NCI-H446 treated with DMSO at 0.1 percent for 48 hours (cell line): ENCODE data around the gene EDARADD.

Experiments
- DNase-seq: peaks from one replicate; lab custom pipeline; 2025; lab: John Stamatoyannopoulos, UW

The EDARADD gene

DNA sequence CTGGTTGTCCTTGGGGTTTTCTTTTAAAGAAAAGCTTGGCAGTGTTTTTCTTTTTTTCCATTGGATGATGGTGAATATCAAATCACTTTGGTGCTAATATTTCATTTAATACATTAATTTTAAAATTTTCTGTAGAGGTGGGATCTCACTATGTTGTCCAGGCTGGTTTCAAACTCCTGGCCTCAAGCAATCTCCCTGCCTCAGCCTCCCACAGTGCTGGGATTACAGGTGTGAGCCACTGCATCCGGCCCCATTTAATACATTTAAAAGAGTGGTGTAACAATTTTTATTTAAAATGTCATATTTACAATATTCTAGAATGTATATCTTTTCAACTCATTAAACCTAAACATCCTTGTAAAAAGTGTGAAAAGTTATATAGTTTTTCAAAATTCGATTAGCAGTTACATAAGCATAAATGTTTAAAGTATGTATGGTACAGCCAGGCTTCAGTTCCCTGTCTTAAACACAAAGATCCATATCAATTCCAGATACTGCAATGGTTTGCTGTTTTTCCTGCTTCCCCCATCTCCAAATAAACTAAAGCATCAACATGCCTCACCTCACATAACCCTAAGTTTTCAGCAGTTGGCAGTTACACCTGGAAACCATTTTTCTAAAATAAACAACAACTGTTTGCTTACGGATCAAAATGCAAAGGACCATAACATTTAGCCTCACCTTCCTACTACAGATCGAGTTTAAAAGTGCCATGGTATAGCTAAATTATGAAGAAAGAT lies 120.8 kb downstream of the EDARADD start:
- DNase-seq = no peak

DNA sequence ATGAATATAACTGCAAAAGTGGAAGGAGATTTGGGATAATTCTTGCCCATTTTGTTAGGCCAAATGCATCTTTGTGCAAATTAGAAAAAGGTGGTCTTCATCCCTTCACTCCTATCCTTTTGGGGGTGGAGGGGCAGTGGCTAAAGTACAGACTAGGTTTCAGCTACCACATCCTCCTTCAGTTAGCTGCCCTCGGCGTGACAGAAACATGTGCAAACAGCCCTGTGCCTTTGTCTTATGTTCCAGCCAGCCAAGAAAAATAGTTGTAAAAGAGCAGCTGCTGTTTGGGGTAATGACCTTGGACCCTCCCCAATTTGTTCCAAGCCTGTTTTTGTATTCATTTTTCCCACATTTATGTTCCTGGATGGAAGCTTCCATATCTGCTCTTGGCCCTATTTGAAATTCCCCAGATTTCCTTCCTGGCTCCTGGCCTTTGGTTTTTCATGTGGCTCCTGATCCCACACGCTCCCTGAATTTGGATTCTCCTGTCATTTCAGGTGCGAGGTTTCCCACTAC lies 121.4 kb downstream of the EDARADD start:
- DNase-seq = no peak

DNA sequence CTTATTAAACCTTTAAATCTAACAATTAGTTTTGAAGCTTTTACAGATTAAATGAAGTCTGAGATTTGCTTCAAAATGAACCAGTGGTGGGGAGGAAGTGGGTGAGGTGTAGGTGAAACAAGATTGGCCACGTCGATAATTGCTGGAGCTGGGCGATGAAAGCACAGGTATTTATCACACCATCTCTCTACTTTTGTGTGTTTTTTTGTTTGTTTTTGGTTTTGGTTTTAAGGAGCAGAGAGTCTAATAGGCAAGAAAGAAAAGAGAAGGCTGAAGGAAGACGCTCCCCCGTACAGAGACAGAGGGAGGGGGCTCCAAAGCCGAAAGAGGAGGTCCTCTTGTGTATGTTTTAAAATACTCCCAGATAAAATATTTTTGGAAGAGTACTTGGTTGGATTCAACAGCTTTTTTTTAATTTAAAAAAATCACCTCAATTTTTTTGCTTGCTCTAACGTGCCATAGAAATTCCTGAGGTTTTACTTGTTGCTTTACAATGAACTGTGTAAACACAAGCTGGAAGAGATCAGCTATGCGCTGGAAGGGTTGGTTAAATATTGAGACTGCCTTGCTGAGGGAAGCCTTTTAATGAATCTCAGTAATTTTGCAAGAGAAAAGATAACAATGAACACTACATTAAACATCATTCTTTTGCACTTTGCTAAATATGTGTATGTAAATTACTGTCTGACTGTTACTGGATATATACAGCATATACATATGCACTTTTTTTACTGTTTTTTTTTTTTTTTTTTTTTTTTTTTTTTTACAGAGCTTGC lies 123.0 kb downstream of the EDARADD start:
- DNase-seq = no peak

DNA sequence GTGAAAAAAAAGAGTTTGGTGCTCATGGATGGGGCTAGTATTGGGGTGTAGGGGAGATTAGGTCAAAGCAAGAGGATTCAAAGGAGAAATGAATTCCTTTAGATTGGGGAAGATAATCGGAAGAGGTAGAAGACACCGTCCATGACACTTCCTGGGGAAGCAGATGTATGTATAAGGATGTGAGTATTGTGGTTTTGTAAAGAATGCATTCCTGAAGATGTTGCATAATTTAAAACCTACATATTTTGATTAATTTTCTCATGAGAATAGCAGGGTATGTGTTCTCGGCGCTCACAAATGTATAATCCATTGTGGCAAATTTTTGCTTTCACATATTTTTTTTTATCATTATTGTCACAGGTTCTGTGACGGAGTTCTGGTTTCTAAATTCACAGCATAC lies 124.2 kb downstream of the EDARADD start:
- no peak for DNase-seq

DNA sequence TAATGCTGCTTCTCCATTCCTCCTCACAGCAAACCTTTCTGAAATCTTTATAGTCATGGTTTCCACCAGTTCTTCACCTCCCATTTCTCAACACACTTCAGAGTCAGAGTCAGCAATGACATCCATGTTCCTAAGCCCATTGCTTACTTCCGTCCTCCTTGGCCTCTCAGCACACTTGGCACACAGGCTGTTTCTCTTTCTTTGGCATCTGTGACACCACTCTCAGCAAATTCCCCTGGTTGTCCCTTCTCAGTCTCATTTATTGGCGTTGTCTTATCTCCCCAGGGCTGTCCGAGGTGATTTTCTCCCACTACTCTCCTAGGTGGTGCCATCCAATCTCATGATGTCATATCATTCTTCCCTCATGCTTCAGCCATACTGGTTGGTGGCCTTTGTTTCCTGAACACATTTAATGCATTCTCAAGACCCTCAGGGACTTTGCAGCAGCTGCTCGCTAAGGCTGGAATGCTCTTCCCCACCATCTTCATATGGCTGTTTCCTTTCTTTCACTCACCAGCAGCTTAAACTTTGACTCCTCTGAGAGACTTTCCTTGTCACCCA lies 126.4 kb downstream of the EDARADD start:
- no peak for DNase-seq

DNA sequence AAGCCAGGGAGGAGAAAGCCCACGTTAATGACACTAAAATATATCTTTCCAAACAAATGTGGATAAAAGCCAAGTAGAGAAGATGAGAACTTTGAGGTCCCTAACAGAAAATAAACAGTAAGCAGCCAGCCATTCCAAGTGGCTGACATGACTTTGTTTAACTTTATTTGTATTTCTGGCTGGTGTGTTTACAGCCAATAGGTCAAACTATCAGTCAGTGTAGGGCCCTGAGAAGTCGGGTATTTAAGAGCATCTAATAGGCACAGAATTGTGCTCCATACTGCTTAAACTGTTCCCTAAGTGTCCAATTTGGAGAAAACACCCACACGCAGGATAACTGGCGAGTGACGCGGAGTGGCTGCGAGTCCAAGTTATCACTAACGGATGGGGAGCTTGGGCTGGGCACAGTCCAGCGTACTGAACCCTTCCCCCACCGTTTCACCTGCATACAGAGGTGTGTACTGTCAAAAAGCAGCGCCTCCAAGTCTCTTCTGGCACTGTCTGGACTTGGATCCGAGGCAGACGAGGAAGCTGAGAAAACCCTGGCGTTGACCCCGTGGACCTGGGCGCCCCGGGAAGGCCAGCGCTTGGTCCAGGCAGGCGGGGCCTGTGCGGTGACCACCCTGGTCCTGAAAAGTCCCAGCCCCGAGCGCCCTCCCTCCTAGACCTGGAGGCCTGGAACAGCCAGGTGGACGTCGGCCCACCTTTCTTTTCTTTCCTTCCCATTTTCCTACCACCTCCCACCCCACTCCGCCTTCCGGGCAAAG lies 129.0 kb downstream of the EDARADD start:
- DNase-seq = no peak

DNA sequence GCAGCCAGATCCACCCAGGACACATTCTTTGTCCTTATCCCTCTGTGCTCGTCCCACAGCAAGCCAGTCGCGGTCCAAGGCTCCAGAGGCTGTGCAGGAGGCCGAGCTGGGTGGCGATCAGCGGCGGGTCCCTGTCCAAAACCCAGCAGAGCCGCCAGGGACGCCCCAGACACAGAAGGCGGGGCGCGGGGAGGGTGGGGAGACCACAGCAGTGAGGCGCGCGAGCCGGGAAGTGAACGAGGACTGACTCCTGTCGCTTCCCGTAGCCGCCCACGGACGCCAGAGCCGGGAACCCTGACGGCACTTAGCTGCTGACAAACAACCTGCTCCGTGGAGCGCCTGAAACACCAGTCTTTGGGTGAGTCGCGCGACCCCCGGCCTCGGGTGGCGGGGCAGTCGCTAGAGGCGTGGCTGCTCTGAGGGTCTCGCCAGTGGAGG lies 129.6 kb downstream of the EDARADD start, which contains the start of gene LGALS8:
Gene LGALS8 (plus strand): TSS at position 279 of the 438 bp plus-strand sequence. CDS start 2,089 bp downstream, outside the sequence.
- no peak for DNase-seq

DNA sequence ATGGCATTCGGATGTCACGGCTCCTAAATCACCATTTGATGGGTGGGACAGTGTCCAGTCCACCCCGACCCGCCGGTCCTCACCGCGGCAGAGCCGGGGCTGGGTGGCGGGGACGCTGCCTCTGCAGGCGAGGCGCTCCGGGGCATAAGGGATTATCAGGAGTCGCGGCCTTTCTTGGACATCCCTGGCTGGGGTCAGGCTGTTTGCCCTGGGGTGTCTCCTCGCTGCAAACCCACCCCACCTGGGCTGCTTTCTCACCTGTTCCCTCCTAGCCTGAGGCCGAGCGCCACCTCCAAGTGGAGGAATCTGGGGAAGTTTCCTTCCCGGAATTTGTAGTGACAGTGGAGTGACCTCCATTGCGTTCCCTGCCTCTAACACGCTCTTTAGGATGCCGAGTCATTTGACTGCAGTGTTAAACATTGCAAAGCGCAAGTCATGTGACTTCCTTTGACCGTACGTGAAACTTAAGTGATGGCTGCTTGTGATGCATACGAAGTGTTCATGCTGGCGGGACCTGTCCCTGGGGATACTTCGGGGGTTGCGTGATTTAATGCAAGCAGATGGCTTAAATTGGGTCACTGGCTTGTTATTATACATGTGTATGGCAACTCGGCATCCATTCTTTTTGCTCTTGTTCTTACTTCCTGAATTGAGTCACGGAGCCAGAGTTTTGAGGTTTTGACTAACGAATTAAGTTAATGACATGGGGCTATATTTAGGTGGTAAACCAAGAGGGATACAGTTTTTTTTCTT lies 130.2 kb downstream of the EDARADD start:
- no peak for DNase-seq

DNA sequence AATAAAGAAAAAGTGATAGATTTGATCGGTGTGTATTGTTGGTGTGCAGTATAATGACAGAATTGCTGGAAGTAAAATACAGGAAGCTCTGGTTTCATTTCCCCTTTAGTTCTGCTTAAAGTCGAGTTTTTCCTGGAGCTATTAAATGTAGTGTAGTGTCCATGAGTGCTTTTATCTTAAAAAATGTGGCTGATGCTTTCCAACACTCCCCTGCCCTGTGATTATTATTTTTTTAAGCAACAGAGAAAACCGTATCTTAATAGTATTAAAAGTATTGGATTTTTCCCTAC lies 130.8 kb downstream of the EDARADD start:
- DNase-seq = no peak

DNA sequence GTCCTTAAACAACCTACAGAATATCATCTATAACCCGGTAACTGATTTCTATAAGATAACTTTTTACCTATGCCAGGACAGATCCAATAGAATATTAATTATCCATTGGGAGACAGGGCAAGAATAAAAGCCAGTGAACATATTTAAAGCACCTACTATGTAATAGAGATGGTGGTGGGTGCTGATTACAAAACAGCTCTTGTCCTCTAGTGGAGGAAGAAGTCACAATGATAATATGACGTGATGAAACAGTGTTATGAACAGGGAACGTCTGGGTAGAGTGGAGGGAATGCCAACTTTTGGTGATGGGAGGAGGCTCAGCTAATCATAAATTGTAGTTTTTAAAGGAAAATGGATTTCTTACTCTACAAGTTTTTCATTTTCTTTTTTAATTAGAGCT lies 132.0 kb downstream of the EDARADD start:
- DNase-seq = no peak

DNA sequence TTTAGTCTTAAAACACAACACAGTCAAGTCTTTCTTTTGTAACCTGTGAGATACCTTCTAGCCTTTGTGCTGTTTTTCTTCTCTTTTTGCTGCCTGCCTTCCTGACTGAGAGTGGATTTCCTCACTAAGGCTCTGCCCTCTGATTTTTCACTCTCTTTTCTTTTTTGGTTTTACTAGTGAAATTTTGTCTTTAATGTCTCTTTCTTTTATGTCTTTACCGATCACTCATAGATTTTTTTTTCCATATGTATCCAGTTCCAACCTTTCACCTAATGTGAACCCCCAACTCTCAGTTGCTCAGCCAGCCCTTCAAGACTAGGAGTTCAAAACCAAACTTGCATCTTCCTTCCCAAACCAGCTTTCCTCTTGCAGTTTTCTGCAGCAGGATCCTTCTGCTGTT lies 136.2 kb downstream of the EDARADD start:
- DNase-seq = no peak

DNA sequence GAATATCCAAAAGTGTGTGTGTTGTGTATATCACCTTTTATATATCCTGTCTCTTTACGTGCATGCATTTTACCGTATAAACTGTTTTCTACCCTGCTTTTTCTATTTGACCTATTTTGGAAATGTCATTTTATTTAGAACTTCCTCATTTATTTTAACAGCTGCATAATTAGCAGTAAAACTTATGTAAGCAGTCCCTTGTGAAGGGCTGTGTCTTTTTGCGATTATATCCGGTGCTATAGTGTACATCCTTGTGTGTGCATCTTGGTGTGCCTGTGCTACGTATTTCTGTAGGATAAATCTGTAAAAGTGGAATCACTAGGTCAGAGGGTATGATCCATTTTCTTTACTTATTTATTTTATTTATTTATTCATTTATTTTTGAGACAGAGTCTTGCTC lies 136.9 kb downstream of the EDARADD start:
- no peak for DNase-seq

DNA sequence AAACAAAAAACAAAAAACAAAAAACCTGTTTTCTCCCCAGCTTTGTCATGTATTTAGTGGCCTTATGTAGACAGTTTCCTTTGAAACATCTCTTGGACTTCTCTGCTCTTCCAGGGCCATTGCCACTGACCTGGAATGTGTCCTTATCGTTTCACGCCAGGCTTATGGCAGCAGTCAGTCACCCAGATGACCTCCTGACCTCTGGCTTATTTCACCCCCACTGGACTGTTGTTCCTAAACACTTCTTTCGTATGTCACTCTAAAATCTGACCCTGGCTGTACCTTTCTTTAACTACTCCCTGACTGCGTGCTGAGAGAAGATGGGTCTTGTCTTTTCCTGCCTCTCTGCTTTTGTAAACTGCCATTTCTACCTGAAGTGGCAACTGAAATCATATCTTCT lies 138.8 kb downstream of the EDARADD start:
- no peak for DNase-seq

DNA sequence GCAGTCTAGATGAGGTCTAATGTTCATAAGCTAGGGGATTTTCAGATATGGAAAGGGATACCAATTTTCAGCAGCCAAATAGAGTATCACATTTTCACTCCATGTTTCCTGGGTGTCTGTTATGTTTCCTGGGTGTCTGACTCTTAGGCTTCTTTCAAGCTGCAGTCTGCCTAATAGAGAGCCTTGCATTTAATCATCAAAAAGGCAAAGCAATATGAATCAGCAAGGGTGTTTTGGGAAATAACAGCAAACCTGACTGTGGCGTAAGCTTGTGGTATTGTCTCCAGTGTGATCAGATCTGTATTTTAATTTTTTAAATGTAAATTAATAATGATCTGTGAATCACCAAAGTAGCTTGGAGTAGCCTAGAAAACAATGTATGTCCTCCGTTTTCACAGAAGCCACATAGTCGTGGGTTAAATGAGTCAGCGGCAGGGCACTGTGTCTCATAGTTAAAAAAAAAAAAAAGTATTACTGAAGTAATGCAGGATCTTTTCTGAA lies 140.1 kb downstream of the EDARADD start:
- no peak for DNase-seq
